Right lobe of liver (tissue), 6 donors: ENCODE measurements around the gene SH3GL2. TPM values are rescaled to one million over a fixed set of nuclear protein-coding genes. Genes with fewer than 3 reads are reported as not detected.

Experiments
- ATAC-seq, 4 donors: fragments of 200-7000 bp; cut with Tn5 transposase; one replicate each; pipeline ENCODE4 v1.9.1; 2020; ENCODE audit warnings: mild to moderate bottlenecking in 4 of 4, moderate library complexity in 4 of 4
- DNase-seq, 3 donors: peaks; one replicate each; pipeline ENCODE4 v3.0.0-alpha.2; 2020
- H3K27ac ChIP-seq, 3 donors: fragments of 200-600 bp; one replicate each; pipeline ENCODE4 v1.8.0; 2022
- H3K27me3 ChIP-seq, 2 donors: fragments of 200-600 bp; one replicate each; pipeline ENCODE4 v1.8.0; 2022
- H3K36me3 ChIP-seq, 4 donors: fragments of 200-600 bp; sonication (generic) in 1 of 4; one replicate each; pipeline versions ENCODE4 v1.5.1 to v1.8.0; 2017 to 2022; ENCODE audit warnings: control low read depth in 1 of 4
- H3K4me1 ChIP-seq, 4 donors: fragments of 200-600 bp; sonication (generic) in 1 of 4; one replicate each; pipeline versions ENCODE4 v1.5.1 to v1.8.0; 2017 to 2022; ENCODE audit warnings: control low read depth in 1 of 4
- H3K4me3 ChIP-seq, 3 donors: fragments of 200-600 bp; one replicate each; pipeline ENCODE4 v1.8.0; 2022
- H3K9me3 ChIP-seq, 4 donors: fragments of 200-600 bp; sonication (generic) in 1 of 4; one replicate each; pipeline versions ENCODE4 v1.5.1 to v1.8.0; 2017 to 2022; ENCODE audit warnings: control low read depth in 1 of 4
- CTCF ChIP-seq, 4 donors: fragments of 200-600 bp in 3 of 4; fragments of 450-650 bp in 1 of 4; IDR thresholded peaks; one replicate each; pipeline versions ENCODE4 v1.5.1 to v1.8.0; 2016 to 2022; ENCODE audit warnings: antibody characterized with exemption in 4 of 4, mild to moderate bottlenecking in 2 of 4
- POLR2A ChIP-seq: fragments of 450-650 bp; IDR thresholded peaks from one replicate; pipeline ENCODE4 v1.6.1; 2017; ENCODE audit warnings: antibody characterized with exemption, mild to moderate bottlenecking
- WGBS: methylation state at CpG from one replicate; pipeline ENCODE4 v1.1.6; 2018; ENCODE audit warnings: low coverage, low lambda C conversion rate; ENCODE audit not compliant: insufficient coverage; ENCODE audit errors: missing lambda C conversion rate; 5-methylcytosine and 5-hydroxymethylcytosine counted together
- intact Hi-C, 2 donors: fragments of 100-400 bp; cut with DNase I; formaldehyde crosslinking; loops; one replicate each; pipeline versions ENCODE4 v1.11.2 to v1.14.1; 2022
- total RNA-seq, 6 experiments: library from RNA; depleted of rRNA in 2 of 6; stranded (reverse); fragments of >200 nt in 2 of 6; fragmentation: NEBNext Ultra II Directional in 3 of 6; extraction: Animal tissue kit (Norgen Biotek cat#: 25700) in 3 of 6; gene quantifications; one replicate each; pipeline versions ENCODE4 v1.1.0 to v1.2.4, GENCODE V29; 2016 to 2023
- donor health status: DM: no; HTN: yes; CAD: no.
- donor health status: DM: no; HTN: no; CAD: no.
- donor health status: DM: no; HTN: no; CAD: no.
- donor health status: DM: no; HTN: yes; CAD: no.
- donor health status: DM: no; HTN: yes; CAD: no.

SH3GL2 gene
- total RNA-seq, 6 experiments from 2014 or later: 0.07 to 0.09 TPM; not detected in 4

- 15% methylated on average over 2 of the region's 2 CpGs for WGBS
- DNase-seq: no peak
- Histone ChIP-seq H3K4me1 (no peaks in the 10 kb centered on the region), H3K36me3 (no peaks in the 10 kb centered on the region), H3K4me3 (no peak overlapping the region), H3K9me3 (no peaks in the 10 kb centered on the region), H3K27ac (no peak overlapping the region), H3K27me3 (no peaks in the 10 kb centered on the region)
- intact Hi-C loops: no loop called here
- no peak for ATAC-seq
- TF ChIP-seq CTCF (IDR thresholded peaks at IDR 0.05) (no peak), POLR2A (no peak)
Observed at GRCh38 chr9:17556935-17557334, 21.9 kb upstream of the SH3GL2 start.

DNA sequence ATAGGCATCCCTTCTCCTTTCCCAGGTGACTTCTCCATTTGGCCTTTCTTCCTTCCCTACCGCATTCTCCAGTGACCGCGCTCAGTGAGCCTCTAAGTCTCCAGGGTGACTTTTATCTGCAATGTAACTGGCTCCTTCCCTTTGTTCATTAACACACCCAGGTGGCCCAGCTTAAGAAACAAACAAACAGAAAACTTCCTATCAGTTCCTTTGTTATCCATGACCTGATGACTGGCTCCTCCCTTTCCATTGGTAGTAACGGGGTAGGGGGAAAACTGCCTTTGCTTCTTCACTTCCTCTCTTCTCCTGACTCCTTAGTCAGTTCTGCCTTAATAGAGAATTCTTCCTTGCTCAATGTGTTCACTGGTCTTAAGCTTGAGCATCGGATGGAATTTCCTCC, 7.0 kb upstream of the SH3GL2 start:
- TF ChIP-seq POLR2A: no peak
- 45% methylated on average over 5 of the region's 5 CpGs for WGBS
- no peak for ATAC-seq
- Histone ChIP-seq H3K27me3 (no peaks in the 10 kb centered on the region), H3K4me1 (no peaks in the 10 kb centered on the region), H3K4me3 (no peak overlapping the region), H3K36me3 (no peaks in the 10 kb centered on the region), H3K9me3 (no peaks in the 10 kb centered on the region), H3K27ac (no peak overlapping the region)
- no peak for DNase-seq
- intact Hi-C loops: no loop called here

GRCh38 chr9:17574342-17574741, 4.5 kb upstream of the SH3GL2 start:
- Histone ChIP-seq H3K27ac (no peak overlapping the region), H3K36me3 (no peaks in the 10 kb centered on the region), H3K4me1 (peaks cover 0 to 9% (median 0%) of the 10 kb centered on the region in 4 donors), H3K9me3 (no peaks in the 10 kb centered on the region), H3K27me3 (peaks cover 0 to 2% of the 10 kb centered on the region in 2 donors), H3K4me3 (no peak overlapping the region)
- DNase-seq: no peak
- intact Hi-C loops: no loop called here
- ATAC-seq: no peak
- 37% methylated on average over 2 of the region's 2 CpGs for WGBS
- TF ChIP-seq POLR2A (no peak), CTCF (IDR thresholded peaks at IDR 0.05) (no peak)

DNA sequence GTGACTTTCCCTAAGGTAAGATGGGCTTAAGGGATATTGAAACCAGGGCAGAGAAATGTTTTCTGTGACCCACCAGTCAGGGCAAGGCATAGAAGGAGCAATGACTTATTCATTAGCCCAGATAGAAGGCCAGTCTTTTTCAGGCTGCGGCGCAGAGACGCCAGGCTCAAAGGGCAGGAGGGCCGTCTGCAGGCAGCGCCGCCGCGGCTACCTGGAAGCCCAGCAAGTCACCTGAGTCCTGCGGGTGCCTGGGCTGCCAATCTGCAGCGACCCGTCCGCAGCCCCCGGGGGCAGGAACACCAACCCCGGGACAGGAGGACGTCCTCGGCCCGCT, 322 bp upstream of the SH3GL2 start:
- ATAC-seq: peak in 1 of 4 donors; percentile 44
- 9% methylated on average over 8 of the region's 17 CpGs for WGBS
- Histone ChIP-seq H3K27ac (no peak overlapping the region), H3K9me3 (no peaks in the 10 kb centered on the region), H3K36me3 (no peaks in the 10 kb centered on the region), H3K4me1 (peaks cover 0 to 12% (median 0%) of the 10 kb centered on the region in 4 donors), H3K27me3 (peaks cover 7 to 11% of the 10 kb centered on the region in 2 donors), H3K4me3 (peak overlapping the region; percentile 12 to 50 (median 25))
- TF ChIP-seq POLR2A (no peak), CTCF (IDR thresholded peaks at IDR 0.05) (no peak)
- DNase-seq: no peak
- intact Hi-C loops: no loop called here

DNA sequence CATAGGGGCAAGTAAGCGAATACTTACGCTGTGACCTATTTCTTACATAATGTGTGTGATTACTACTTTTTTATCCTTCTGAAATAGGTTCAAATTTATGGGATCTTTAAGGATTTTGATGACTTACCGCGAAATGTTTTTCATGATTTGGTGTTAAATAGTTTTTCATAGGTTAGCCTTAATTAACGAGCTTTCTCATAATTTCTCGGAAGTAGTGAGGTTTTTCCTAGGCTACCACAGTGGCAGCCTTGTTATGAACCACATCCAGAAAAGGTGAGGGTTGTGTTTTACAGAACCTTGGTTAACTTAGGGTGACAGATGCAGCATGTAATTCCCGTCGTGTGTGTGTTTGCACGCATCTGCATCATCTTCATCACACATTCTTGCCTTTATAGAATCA, 1.3 kb downstream of the SH3GL2 start:
- Histone ChIP-seq H3K27me3 (peaks cover 7 to 11% of the 10 kb centered on the region in 2 donors), H3K4me1 (peaks cover 0 to 12% (median 0%) of the 10 kb centered on the region in 4 donors), H3K9me3 (no peaks in the 10 kb centered on the region), H3K36me3 (no peaks in the 10 kb centered on the region), H3K4me3 (no peak overlapping the region), H3K27ac (no peak overlapping the region)
- 58% methylated on average over 9 of the region's 9 CpGs for WGBS
- TF ChIP-seq POLR2A (no peak), CTCF (IDR thresholded peaks at IDR 0.05) (no peak)
- DNase-seq (no peak), ATAC-seq (no peak)
- intact Hi-C loops: no loop called here
